ENCODE results near the gene MYO15B. TPM values are rescaled to one million over a fixed set of nuclear protein-coding genes. Genes with fewer than 3 reads are reported as not detected.

The MYO15B gene
- total RNA-seq, 4 donors from 2014 or later, result 64.9 to 209 (median 120) TPM

- TF ChIP-seq CTCF (IDR thresholded peaks at IDR 0.05) (no peak), POLR2A (IDR thresholded peaks at IDR 0.05) (no peak)
- intact Hi-C loops (cut with DNase I), result no loop called here
- Histone ChIP-seq H3K4me1 (no peaks in the 10 kb centered on the region), H3K27me3 (no peaks in the 10 kb centered on the region), H3K9me3 (no peaks in the 10 kb centered on the region), H3K36me3 (peaks cover 10 to 30% of the 10 kb centered on the region in 2 donors), H3K4me3 (replicated peaks in 1 of 3) (no peak overlapping the region), H3K27ac (no peak overlapping the region)
- no peak for DNase-seq
- WGBS, 2 donors, result 92 to 94% methylated on average over 19 to 20 of the region's 20 CpGs
These were observed 24.3 kb downstream of the MYO15B start for GRCh38 chr17:75611851-75612429.

GRCh38 chr17:75612906-75613626 lies 25.5 kb downstream of the MYO15B start:
- Histone ChIP-seq H3K27ac (no peak overlapping the region), H3K27me3 (no peaks in the 10 kb centered on the region), H3K4me3 (replicated peaks in 1 of 3) (no peak overlapping the region), H3K4me1 (no peaks in the 10 kb centered on the region), H3K9me3 (no peaks in the 10 kb centered on the region), H3K36me3 (peaks cover 19 to 33% of the 10 kb centered on the region in 2 donors)
- no peak for TF ChIP-seq CTCF (IDR thresholded peaks at IDR 0.05)
- no peak for TF ChIP-seq POLR2A (IDR thresholded peaks at IDR 0.05)
- no peak for DNase-seq
- 91% methylated on average over 17 of the region's 27 CpGs; no CpG with 5 or more reads in 1 of the 2 donors for WGBS, 2 donors
- intact Hi-C loops (cut with DNase I), result no loop called here

GRCh38 chr17:75614006-75614405 lies 26.4 kb downstream of the MYO15B start:
- H3K9me3 ChIP-seq, result no peaks in the 10 kb centered on the region
- DNase-seq, result no peak
- H3K4me1 ChIP-seq, result no peaks in the 10 kb centered on the region
- H3K36me3 ChIP-seq, result peaks cover 21 to 40% of the 10 kb centered on the region in 2 donors
- no peak overlapping the region for H3K4me3 ChIP-seq (replicated peaks in 1 of 3)
- intact Hi-C loops (cut with DNase I), result no loop called here
- no peak overlapping the region for H3K27ac ChIP-seq
- 90 to 95% methylated on average over 6 to 7 of the region's 12 CpGs for WGBS, 2 donors
- H3K27me3 ChIP-seq, result no peaks in the 10 kb centered on the region
- no peak for TF ChIP-seq POLR2A (IDR thresholded peaks at IDR 0.05)
- no peak for TF ChIP-seq CTCF (IDR thresholded peaks at IDR 0.05)

GRCh38 chr17:75614556-75615270 lies 27.1 kb downstream of the MYO15B start:
- WGBS, 2 donors, result 74 to 88% methylated on average over 3 to 11 of the region's 19 CpGs
- Histone ChIP-seq H3K9me3 (no peaks in the 10 kb centered on the region), H3K4me3 (replicated peaks in 1 of 3) (no peak overlapping the region), H3K27me3 (no peaks in the 10 kb centered on the region), H3K36me3 (peaks cover 27 to 40% of the 10 kb centered on the region in 2 donors), H3K4me1 (no peaks in the 10 kb centered on the region), H3K27ac (no peak overlapping the region)
- intact Hi-C loops (cut with DNase I), result loop anchor here (5.0 kb wide), 1 partner anchor 123 kb away; no protein-coding TSS in a partner anchor
- TF ChIP-seq POLR2A (IDR thresholded peaks at IDR 0.05) (no peak), CTCF (IDR thresholded peaks at IDR 0.05) (no peak)
- no peak for DNase-seq
